Esophagus squamous epithelium (tissue), 5 donors: Measurements from ENCODE around the gene WDR70. TPM values are rescaled to one million over a fixed set of nuclear protein-coding genes. Genes with fewer than 3 reads are reported as not detected.
"Not testable (repeated sequence)": the region's sequence is repeated elsewhere in the genome, so short reads cannot be mapped to it uniquely, and the experiment has no call there.

Experiments
- DNase-seq: peaks from one replicate; lab custom pipeline; 2025; lab: John Stamatoyannopoulos, UW
- H3K27ac ChIP-seq, 4 donors: fragments of 200-600 bp; sonication (generic); one replicate each; pipeline ENCODE4 v1.5.1; 2016 to 2019; ENCODE audit warnings: mild to moderate bottlenecking in 1 of 4
- H3K27me3 ChIP-seq, 4 donors: fragments of 200-600 bp; sonication (generic); 1 replicate in 3 of 4; 2 replicates in 1 of 4; pipeline versions ENCODE4 v1.5.1 to v1.6.0; 2017 to 2021; ENCODE audit warnings: antibody characterized with exemption in 1 of 4
- H3K36me3 ChIP-seq, 3 donors: fragments of 200-600 bp; sonication (generic); one replicate each; pipeline ENCODE4 v1.5.1; 2016 to 2019
- H3K4me1 ChIP-seq, 3 donors: fragments of 200-600 bp; sonication (generic); one replicate each; pipeline ENCODE4 v1.5.1; 2017 to 2019
- H3K4me3 ChIP-seq, 4 donors: fragments of 200-600 bp; sonication (generic); 1 replicate in 3 of 4; 2 replicates in 1 of 4; pipeline ENCODE4 v1.5.1; 2016 to 2019; ENCODE audit warnings: mild to moderate bottlenecking in 2 of 4, moderate library complexity in 1 of 4
- H3K9me3 ChIP-seq, 3 donors: fragments of 200-600 bp; sonication (generic); one replicate each; pipeline ENCODE4 v1.5.1; 2016 to 2019
- POLR2A ChIP-seq, 4 donors: fragments of 450-650 bp; IDR thresholded peaks; one replicate each; pipeline ENCODE4 v1.6.1; 2017; ENCODE audit warnings: antibody characterized with exemption in 4 of 4, mild to moderate bottlenecking in 4 of 4, moderate library complexity in 3 of 4
- WGBS, 2 donors: methylation state at CpG; one replicate each; pipeline ENCODE4 v1.1.5; 2018; 5-methylcytosine and 5-hydroxymethylcytosine counted together
- intact Hi-C: fragments of 100-400 bp; cut with DNase I; formaldehyde crosslinking; loops from one replicate; pipeline ENCODE4 v1.15.0; 2022
- total RNA-seq, 4 donors: library from RNA; depleted of rRNA; stranded (reverse); fragments of >200 nt; gene quantifications; one replicate each; pipeline ENCODE4 v1.1.0, GENCODE V29; 2016
- TF ChIP-seq, protein P1 (sequence below), 6 experiments: fragments of 450-650 bp in 4 of 6; fragments of 200-600 bp in 2 of 6; sonication (generic) in 2 of 6; IDR thresholded peaks; one replicate each; pipeline ENCODE4 v1.5.1; 2016 to 2019; ENCODE audit warnings: antibody characterized with exemption in 6 of 6, mild to moderate bottlenecking in 4 of 6, moderate library complexity in 4 of 6
- donor health status: DM: yes; HTN: yes; CAD: no.

Gene WDR70
- total RNA-seq, 4 donors from 2014 or later: 8.2 to 26.1 (median 15.5) TPM

DNA sequence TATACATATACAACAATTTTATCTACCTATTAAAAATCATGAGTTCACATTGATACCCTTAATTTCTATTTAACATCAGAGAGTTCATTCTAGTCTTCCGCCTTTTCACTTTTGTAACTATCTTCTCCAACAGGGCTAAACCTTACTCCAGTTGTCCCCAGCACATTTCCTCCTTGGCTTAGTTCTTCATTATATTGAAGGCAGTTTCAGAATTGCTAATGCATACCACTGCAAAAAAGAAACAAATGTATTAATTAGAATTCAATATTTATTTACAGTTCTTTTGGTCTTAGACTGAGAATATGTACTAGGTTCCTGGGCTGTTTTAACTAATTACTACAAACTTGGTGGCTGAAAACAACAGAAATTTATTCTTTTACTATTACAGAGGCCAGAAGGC is 132.5 kb downstream of the WDR70 start:
- Histone ChIP-seq H3K27ac (no peak overlapping the region), H3K9me3 (no peaks in the 10 kb centered on the region), H3K36me3 (peaks cover 0 to 12% (median 0%) of the 10 kb centered on the region in 3 donors), H3K4me3 (no peak overlapping the region), H3K27me3 (no peaks in the 10 kb centered on the region), H3K4me1 (no peaks in the 10 kb centered on the region)
- TF ChIP-seq, protein P1, sequence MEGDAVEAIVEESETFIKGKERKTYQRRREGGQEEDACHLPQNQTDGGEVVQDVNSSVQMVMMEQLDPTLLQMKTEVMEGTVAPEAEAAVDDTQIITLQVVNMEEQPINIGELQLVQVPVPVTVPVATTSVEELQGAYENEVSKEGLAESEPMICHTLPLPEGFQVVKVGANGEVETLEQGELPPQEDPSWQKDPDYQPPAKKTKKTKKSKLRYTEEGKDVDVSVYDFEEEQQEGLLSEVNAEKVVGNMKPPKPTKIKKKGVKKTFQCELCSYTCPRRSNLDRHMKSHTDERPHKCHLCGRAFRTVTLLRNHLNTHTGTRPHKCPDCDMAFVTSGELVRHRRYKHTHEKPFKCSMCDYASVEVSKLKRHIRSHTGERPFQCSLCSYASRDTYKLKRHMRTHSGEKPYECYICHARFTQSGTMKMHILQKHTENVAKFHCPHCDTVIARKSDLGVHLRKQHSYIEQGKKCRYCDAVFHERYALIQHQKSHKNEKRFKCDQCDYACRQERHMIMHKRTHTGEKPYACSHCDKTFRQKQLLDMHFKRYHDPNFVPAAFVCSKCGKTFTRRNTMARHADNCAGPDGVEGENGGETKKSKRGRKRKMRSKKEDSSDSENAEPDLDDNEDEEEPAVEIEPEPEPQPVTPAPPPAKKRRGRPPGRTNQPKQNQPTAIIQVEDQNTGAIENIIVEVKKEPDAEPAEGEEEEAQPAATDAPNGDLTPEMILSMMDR (IDR thresholded peaks at IDR 0.05): no peak
- TF ChIP-seq POLR2A (IDR thresholded peaks at IDR 0.05): no peak
- intact Hi-C loops: no loop called here
- 96 to 100% methylated on average over 1 of the region's 1 CpG for WGBS, 2 donors
- no peak for DNase-seq

DNA sequence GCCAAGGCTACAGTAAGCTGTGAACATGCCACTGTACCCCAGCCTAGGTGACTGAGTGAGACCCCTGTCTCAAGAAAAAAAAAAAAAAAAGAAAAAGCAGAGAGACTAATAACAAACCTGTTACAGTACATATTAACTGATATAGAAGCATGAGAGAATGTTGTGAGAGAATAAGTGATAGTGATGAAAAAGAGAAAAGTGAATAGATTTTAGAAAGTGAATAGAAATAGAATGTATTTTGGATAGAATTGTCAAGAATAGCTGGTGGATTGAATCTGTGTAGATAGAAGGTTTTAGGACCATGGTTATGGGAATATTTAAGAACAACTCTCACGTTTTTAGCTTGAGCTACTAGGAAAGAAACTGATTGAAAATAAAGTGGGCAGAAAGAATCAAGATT is 135.8 kb downstream of the WDR70 start:
- 77 to 95% methylated on average over 1 of the region's 1 CpG for WGBS, 2 donors
- intact Hi-C loops: no loop called here
- no peak for TF ChIP-seq POLR2A (IDR thresholded peaks at IDR 0.05)
- TF ChIP-seq, protein P1 (IDR thresholded peaks at IDR 0.05): no peak
- no peaks in the 10 kb centered on the region for H3K27me3 ChIP-seq
- no peak overlapping the region for H3K27ac ChIP-seq
- no peaks in the 10 kb centered on the region for H3K4me1 ChIP-seq
- H3K4me3 ChIP-seq: no peak overlapping the region
- H3K9me3 ChIP-seq: peaks cover 0 to 6% (median 0%) of the 10 kb centered on the region in 3 donors
- DNase-seq: no peak
- peaks cover 0 to 42% (median 0%) of the 10 kb centered on the region in 3 donors for H3K36me3 ChIP-seq

DNA sequence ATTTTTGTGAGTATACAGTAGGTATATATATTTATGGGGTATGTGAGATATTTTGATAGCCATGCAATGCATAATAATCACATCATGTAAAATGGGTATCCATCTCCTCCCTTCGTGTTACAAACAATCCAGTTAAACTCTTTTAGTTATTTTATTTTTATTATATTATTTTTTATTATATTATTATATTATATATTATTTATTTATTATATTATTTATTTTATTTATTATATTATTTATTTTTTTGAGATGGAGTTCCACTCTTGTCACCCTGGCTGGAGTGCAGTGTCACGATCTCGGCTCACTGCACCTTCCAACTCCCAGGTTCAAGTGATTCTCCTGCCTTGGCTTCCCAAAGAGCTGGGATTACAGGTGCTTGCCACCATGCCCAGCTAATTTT is 138.6 kb downstream of the WDR70 start:
- no peak for TF ChIP-seq POLR2A (IDR thresholded peaks at IDR 0.05)
- TF ChIP-seq, protein P1 (IDR thresholded peaks at IDR 0.05): no peak
- 94 to 99% methylated on average over 3 of the region's 3 CpGs for WGBS, 2 donors
- no peak for DNase-seq
- Histone ChIP-seq H3K4me1 (no peaks in the 10 kb centered on the region), H3K4me3 (no peak overlapping the region), H3K36me3 (peaks cover 0 to 37% (median 0%) of the 10 kb centered on the region in 3 donors), H3K27me3 (no peaks in the 10 kb centered on the region), H3K9me3 (peaks cover 0 to 6% (median 0%) of the 10 kb centered on the region in 3 donors), H3K27ac (no peak overlapping the region)
- intact Hi-C loops: no loop called here

DNA sequence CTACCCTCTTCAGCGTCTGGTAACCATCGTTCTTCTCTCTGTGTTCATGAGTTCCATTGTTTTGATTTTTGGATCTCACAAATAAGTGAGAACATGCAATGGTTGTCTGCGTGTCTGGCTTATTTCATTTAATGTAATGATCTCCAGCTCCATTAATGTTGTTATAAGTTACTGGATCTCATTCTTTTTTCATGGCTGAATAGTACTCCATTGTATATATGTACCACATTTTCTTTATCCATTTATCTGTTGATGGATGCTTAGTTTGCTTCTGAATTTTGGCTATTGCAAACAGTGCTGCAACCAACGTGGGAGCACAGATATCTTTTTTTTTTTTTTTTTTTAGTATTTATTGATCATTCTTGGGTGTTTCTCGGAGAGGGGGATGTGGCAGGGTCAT is 139.2 kb downstream of the WDR70 start:
- H3K27ac ChIP-seq, H3K4me1 ChIP-seq, intact Hi-C loops, H3K9me3 ChIP-seq, H3K27me3 ChIP-seq, H3K4me3 ChIP-seq, DNase-seq: not testable (repeated sequence)
- H3K36me3 ChIP-seq: peaks cover 0 to 44% (median 0%) of the 10 kb centered on the region in 3 donors
- 93 to 100% methylated on average over 4 to 5 of the region's 5 CpGs for WGBS, 2 donors

DNA sequence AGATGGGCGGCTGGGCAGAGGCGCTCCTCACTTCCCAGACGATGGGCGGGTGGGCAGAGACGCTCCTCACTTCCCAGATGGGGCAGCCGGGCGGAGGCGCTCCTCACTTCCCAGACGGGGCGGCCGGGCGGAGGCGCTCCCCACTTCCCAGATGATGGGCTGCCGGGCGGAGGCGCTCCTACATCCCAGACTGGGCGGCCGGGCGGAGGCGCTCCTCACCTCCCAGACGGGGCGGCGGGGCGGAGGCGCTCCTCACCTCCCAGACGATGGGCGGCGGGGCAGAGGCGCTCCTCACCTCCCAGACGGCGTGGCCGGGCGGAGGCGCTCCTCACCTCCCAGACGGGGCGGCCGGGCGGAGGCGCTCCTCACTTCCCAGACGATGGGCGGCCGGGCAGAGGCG is 140.2 kb downstream of the WDR70 start:
- Histone ChIP-seq H3K27me3 (no peaks in the 10 kb centered on the region), H3K4me1 (no peaks in the 10 kb centered on the region), H3K36me3 (peaks cover 0 to 45% (median 0%) of the 10 kb centered on the region in 3 donors), H3K9me3 (peaks cover 0 to 6% (median 0%) of the 10 kb centered on the region in 3 donors), H3K4me3 (no peak overlapping the region), H3K27ac (no peak overlapping the region)
- 95% methylated on average over 3 of the region's 43 CpGs; no CpG with 5 or more reads in 1 of the 2 donors for WGBS, 2 donors
- TF ChIP-seq, protein P1 (IDR thresholded peaks at IDR 0.05): no peak
- TF ChIP-seq POLR2A (IDR thresholded peaks at IDR 0.05): no peak
- intact Hi-C loops: no loop called here
- DNase-seq: no peak

DNA sequence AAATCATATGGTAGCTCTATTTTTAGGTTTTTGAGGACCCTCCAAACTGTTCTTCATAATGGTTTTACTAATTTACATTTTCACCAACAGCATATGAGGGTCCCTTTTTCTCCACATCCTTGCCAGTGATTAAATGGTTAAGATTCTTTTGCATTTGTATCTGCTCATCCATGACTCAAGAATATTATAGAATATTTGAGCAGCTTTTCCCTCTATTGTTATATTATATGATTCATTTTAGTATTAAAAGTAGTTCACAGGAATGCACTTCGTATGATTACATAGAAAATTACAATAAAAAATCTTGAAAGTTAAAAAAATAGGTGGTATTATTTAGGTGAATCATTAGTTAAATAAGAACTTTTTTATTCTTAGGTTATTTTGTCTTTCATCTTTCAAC is 140.7 kb downstream of the WDR70 start:
- intact Hi-C loops: no loop called here
- Histone ChIP-seq H3K4me1 (no peaks in the 10 kb centered on the region), H3K36me3 (peaks cover 0 to 45% (median 0%) of the 10 kb centered on the region in 3 donors), H3K27ac (no peak overlapping the region), H3K9me3 (peaks cover 0 to 6% (median 0%) of the 10 kb centered on the region in 3 donors), H3K4me3 (no peak overlapping the region), H3K27me3 (no peaks in the 10 kb centered on the region)
- TF ChIP-seq, protein P1 (IDR thresholded peaks at IDR 0.05): no peak
- no peak for TF ChIP-seq POLR2A (IDR thresholded peaks at IDR 0.05)
- 47 to 58% methylated on average over 1 of the region's 1 CpG for WGBS, 2 donors
- DNase-seq: no peak
